ENCODE data around the gene EEIG1. TPM values are rescaled to one million over a fixed set of nuclear protein-coding genes. Genes with fewer than 3 reads are reported as not detected.

Gene EEIG1
- total RNA-seq, 2 experiments from 2014 or later, result 56.2 to 58.4 TPM

- no peak for ATAC-seq
- Mint-ChIP-seq H3K36me3 (ENCODE audit: low read depth) (peaks cover 26% of the 10 kb centered on the region), H3K27ac (peak overlapping the region; percentile 79), H3K27me3 (no peaks in the 10 kb centered on the region), H3K4me1 (peaks cover 55% of the 10 kb centered on the region), H3K4me3 (no peak overlapping the region), H3K9me3 (ENCODE audit: low read depth) (no peaks in the 10 kb centered on the region)
- DNase-seq, result peak; percentile 20
- intact Hi-C loops (cut with DNase I, micrococcal nuclease), result no loop called here
- CTCF ChIA-PET, result interaction anchor here (0.6 to 2.6 kb wide), 7 partner anchors 9 to 85 kb away, joined by 3 to 17 read pairs (median 5); no protein-coding TSS in a partner anchor
- POLR2A ChIA-PET, result no interaction called here
Measured at GRCh38 chr9:127949827-127950512, 30.8 kb downstream of the EEIG1 start.

- CTCF ChIA-PET, result interaction anchor here (0.7 to 2.6 kb wide), 6 partner anchors 9 to 253 kb away, joined by 3 to 17 read pairs (median 5); no protein-coding TSS in a partner anchor
- Mint-ChIP-seq H3K9me3 (ENCODE audit: low read depth) (no peaks in the 10 kb centered on the region), H3K4me1 (peaks cover 52% of the 10 kb centered on the region), H3K36me3 (ENCODE audit: low read depth) (peaks cover 38% of the 10 kb centered on the region), H3K27ac (peak overlapping the region; percentile 13), H3K27me3 (no peaks in the 10 kb centered on the region), H3K4me3 (no peak overlapping the region)
- intact Hi-C loops (cut with DNase I, micrococcal nuclease), result no loop called here
- no peak for ATAC-seq
- POLR2A ChIA-PET, result interaction anchor here (0.5 kb wide), 1 partner anchor 43 kb away, joined by 4 read pairs; no protein-coding TSS in a partner anchor
- DNase-seq, result no peak
Measured at GRCh38 chr9:127947841-127948710, 32.7 kb downstream of the EEIG1 start.

GRCh38 chr9:127946728-127947127, 34.1 kb downstream of the EEIG1 start:
- Mint-ChIP-seq H3K4me1 (peaks cover 43% of the 10 kb centered on the region), H3K27me3 (no peaks in the 10 kb centered on the region), H3K9me3 (ENCODE audit: low read depth) (no peaks in the 10 kb centered on the region), H3K27ac (no peak overlapping the region), H3K36me3 (ENCODE audit: low read depth) (peaks cover 45% of the 10 kb centered on the region), H3K4me3 (no peak overlapping the region)
- DNase-seq, result no peak
- no peak for ATAC-seq
- intact Hi-C loops (cut with DNase I, micrococcal nuclease), result no loop called here
- ChIA-PET POLR2A (no interaction called here), CTCF (interaction anchor here (0.6 to 2.2 kb wide), 3 partner anchors 9 to 88 kb away, joined by 3 to 17 read pairs (median 3); no protein-coding TSS in a partner anchor)

- Mint-ChIP-seq H3K36me3 (ENCODE audit: low read depth) (peaks cover 43% of the 10 kb centered on the region), H3K27me3 (no peaks in the 10 kb centered on the region), H3K4me3 (no peak overlapping the region), H3K27ac (peak overlapping the region; percentile 51), H3K9me3 (ENCODE audit: low read depth) (no peaks in the 10 kb centered on the region), H3K4me1 (peaks cover 38% of the 10 kb centered on the region)
- DNase-seq (no peak), ATAC-seq (no peak)
- intact Hi-C loops (cut with DNase I, micrococcal nuclease), result no loop called here
- POLR2A ChIA-PET, result interaction anchor here (0.9 kb wide), 1 partner anchor 29 kb away, joined by 3 read pairs; no protein-coding TSS in a partner anchor
- CTCF ChIA-PET, result interaction anchor here (1.1 to 5.7 kb wide), 3 partner anchors 10 to 90 kb away, joined by 3 to 126 read pairs (median 17); no protein-coding TSS in a partner anchor
Measured at GRCh38 chr9:127945942-127946341, 34.8 kb downstream of the EEIG1 start.

- H3K27ac Mint-ChIP-seq, result no peak overlapping the region
- no peaks in the 10 kb centered on the region for H3K27me3 Mint-ChIP-seq
- POLR2A ChIA-PET, result interaction anchor here (0.7 to 0.9 kb wide), 2 partner anchors 29 to 93 kb away, joined by 3 to 4 read pairs; no protein-coding TSS in a partner anchor
- H3K4me3 Mint-ChIP-seq, result no peak overlapping the region
- DNase-seq (no peak), ATAC-seq (no peak)
- peaks cover 42% of the 10 kb centered on the region for H3K36me3 Mint-ChIP-seq (ENCODE audit: low read depth)
- intact Hi-C loops (cut with DNase I, micrococcal nuclease), result no loop called here
- CTCF ChIA-PET, result interaction anchor here (1.0 to 5.7 kb wide), 3 partner anchors 9 to 101 kb away, joined by 3 to 126 read pairs (median 79); no protein-coding TSS in a partner anchor
- no peaks in the 10 kb centered on the region for H3K9me3 Mint-ChIP-seq (ENCODE audit: low read depth)
- H3K4me1 Mint-ChIP-seq, result peaks cover 32% of the 10 kb centered on the region
Measured at GRCh38 chr9:127945338-127945737, 35.5 kb downstream of the EEIG1 start.

GRCh38 chr9:127944586-127945218, 36.1 kb downstream of the EEIG1 start:
- intact Hi-C loops (cut with DNase I, micrococcal nuclease), result loop anchor here (5.0 kb wide), 2 partner anchors 148 to 158 kb away; no protein-coding TSS in a partner anchor
- Mint-ChIP-seq H3K36me3 (ENCODE audit: low read depth) (peaks cover 39% of the 10 kb centered on the region), H3K9me3 (ENCODE audit: low read depth) (no peaks in the 10 kb centered on the region), H3K4me1 (peaks cover 26% of the 10 kb centered on the region), H3K27me3 (no peaks in the 10 kb centered on the region), H3K27ac (no peak overlapping the region), H3K4me3 (no peak overlapping the region)
- CTCF ChIA-PET, result interaction anchor here (1.0 to 5.7 kb wide), 12 partner anchors 9 to 173 kb away, joined by 3 to 126 read pairs (median 10); partner anchors contain the start of gene PIP5KL1
- DNase-seq (no peak), ATAC-seq (no peak)
- POLR2A ChIA-PET, result interaction anchor here (0.7 to 1.0 kb wide), 2 partner anchors 11 to 93 kb away, joined by 4 read pairs; no protein-coding TSS in a partner anchor

- no peaks in the 10 kb centered on the region for H3K9me3 Mint-ChIP-seq (ENCODE audit: low read depth)
- ChIA-PET POLR2A (interaction anchor here (0.6 to 1.0 kb wide), 5 partner anchors 12 to 136 kb away, joined by 3 to 7 read pairs (median 4); partner anchors contain the start of gene EEIG1), CTCF (interaction anchor here (0.7 to 5.7 kb wide), 31 partner anchors 10 to 185 kb away, joined by 3 to 126 read pairs (median 5); partner anchors contain the start of genes NAIF1 and PIP5KL1)
- H3K4me1 Mint-ChIP-seq, result peaks cover 23% of the 10 kb centered on the region
- H3K27ac Mint-ChIP-seq, result peak overlapping the region; percentile 81
- H3K36me3 Mint-ChIP-seq (ENCODE audit: low read depth), result peaks cover 39% of the 10 kb centered on the region
- DNase-seq (peak; percentile 91), ATAC-seq (peak; percentile 87)
- intact Hi-C loops (cut with DNase I, micrococcal nuclease), result loop anchor here (1.0 to 5.0 kb wide), 6 partner anchors 27 to 174 kb away; partner anchors contain the start of gene EEIG1 (in 1 of the 2)
- no peaks in the 10 kb centered on the region for H3K27me3 Mint-ChIP-seq
- no peak overlapping the region for H3K4me3 Mint-ChIP-seq
Measured at GRCh38 chr9:127943731-127944144, 37.1 kb downstream of the EEIG1 start.

- POLR2A ChIA-PET, result interaction anchor here (0.7 to 1.0 kb wide), 3 partner anchors 38 to 83 kb away, joined by 3 to 7 read pairs (median 3); partner anchors contain the start of gene EEIG1
- peaks cover 25% of the 10 kb centered on the region for H3K4me1 Mint-ChIP-seq
- H3K36me3 Mint-ChIP-seq (ENCODE audit: low read depth), result peaks cover 36% of the 10 kb centered on the region
- ATAC-seq (no peak), DNase-seq (no peak)
- intact Hi-C loops (cut with DNase I, micrococcal nuclease), result loop anchor here (1.0 to 5.0 kb wide), 6 partner anchors 27 to 174 kb away; partner anchors contain the start of gene EEIG1 (in 1 of the 2)
- no peaks in the 10 kb centered on the region for H3K27me3 Mint-ChIP-seq
- H3K27ac Mint-ChIP-seq, result peak overlapping the region; percentile 48
- CTCF ChIA-PET, result interaction anchor here (0.6 to 5.7 kb wide), 42 partner anchors 9 to 364 kb away, joined by 3 to 126 read pairs (median 4); partner anchors contain the start of genes NAIF1 and PIP5KL1
- no peaks in the 10 kb centered on the region for H3K9me3 Mint-ChIP-seq (ENCODE audit: low read depth)
- no peak overlapping the region for H3K4me3 Mint-ChIP-seq
Measured at GRCh38 chr9:127943011-127943662, 37.7 kb downstream of the EEIG1 start.

GRCh38 chr9:127942216-127943010, 38.4 kb downstream of the EEIG1 start:
- Mint-ChIP-seq H3K27me3 (no peaks in the 10 kb centered on the region), H3K9me3 (ENCODE audit: low read depth) (no peaks in the 10 kb centered on the region), H3K27ac (peak overlapping the region; percentile 48), H3K36me3 (ENCODE audit: low read depth) (peaks cover 35% of the 10 kb centered on the region), H3K4me3 (no peak overlapping the region), H3K4me1 (peaks cover 27% of the 10 kb centered on the region)
- ChIA-PET CTCF (interaction anchor here (0.6 to 5.7 kb wide), 28 partner anchors 8 to 175 kb away, joined by 3 to 126 read pairs (median 4); partner anchors contain the start of gene PIP5KL1), POLR2A (no interaction called here)
- peak; percentile 74 for DNase-seq
- peak; percentile 27 for ATAC-seq
- intact Hi-C loops (cut with DNase I, micrococcal nuclease), result loop anchor here (1.0 to 5.0 kb wide), 6 partner anchors 28 to 175 kb away; partner anchors contain the start of gene EEIG1 (in 1 of the 2)
